OCI-LY1 (cell line): Measurements from ENCODE around the gene PER2.

Experiments
- H2AFZ ChIP-seq: fragments of 200-600 bp; sonication (generic), shearing (Covaris generic); 2 replicates; pipeline ENCODE4 v1.6.0; 2014; ENCODE audit warnings: antibody characterized with exemption, mild to moderate bottlenecking, low read length
- H3F3A ChIP-seq: fragments of 200-600 bp; sonication (generic), shearing (Covaris generic); 2 replicates; pipeline ENCODE4 v1.6.0; 2014; ENCODE audit warnings: mild to moderate bottlenecking, antibody characterized with exemption, low read length, moderate library complexity; ENCODE audit not compliant: insufficient read depth
- H3K27ac ChIP-seq: fragments of 200-600 bp; sonication (generic); 2 replicates; pipeline ENCODE4 v1.5.1; 2014; ENCODE audit warnings: low read length, mixed run types, mild to moderate bottlenecking, low read depth; ENCODE audit not compliant: poor library complexity, severe bottlenecking
- H3K27me3 ChIP-seq: fragments of 200-600 bp; sonication (generic); 2 replicates; pipeline ENCODE4 v1.6.0; 2014; ENCODE audit warnings: antibody characterized with exemption, mild to moderate bottlenecking, low read length, moderate library complexity; ENCODE audit not compliant: insufficient read depth
- H3K36me3 ChIP-seq: fragments of 200-600 bp; sonication (generic); 2 replicates; pipeline ENCODE4 v1.6.1; 2014; ENCODE audit warnings: mild to moderate bottlenecking, antibody characterized with exemption, low read length, moderate library complexity, mixed read lengths; ENCODE audit not compliant: insufficient read depth
- H3K4me1 ChIP-seq: fragments of 200-600 bp; sonication (generic); 2 replicates; pipeline ENCODE4 v1.5.1; 2014; ENCODE audit warnings: mild to moderate bottlenecking, low read length, moderate library complexity; ENCODE audit not compliant: insufficient read depth, severe bottlenecking
- H3K4me2 ChIP-seq: fragments of 200-600 bp; sonication (generic), shearing (Covaris generic); 2 replicates; pipeline ENCODE4 v1.6.1; 2014; ENCODE audit warnings: low read length
- H3K4me3 ChIP-seq: fragments of 200-600 bp; sonication (generic); 2 replicates; pipeline ENCODE4 v1.5.1; 2014; ENCODE audit warnings: low read length, low read depth, mild to moderate bottlenecking, mixed read lengths; ENCODE audit not compliant: poor library complexity, severe bottlenecking
- H3K79me2 ChIP-seq: fragments of 200-600 bp; shearing (Covaris generic); 2 replicates; pipeline ENCODE4 v1.6.1; 2016; ENCODE audit warnings: mixed run types, low read length, mixed read lengths; ENCODE audit not compliant: insufficient read depth
- H3K9ac ChIP-seq: fragments of 200-600 bp; sonication (generic), shearing (Covaris generic); 2 replicates; pipeline ENCODE4 v1.6.1; 2014; ENCODE audit warnings: mild to moderate bottlenecking, low read length, mixed read lengths
- H3K9me2 ChIP-seq: fragments of 200-600 bp; sonication (generic), shearing (Covaris generic); 2 replicates; pipeline ENCODE4 v1.6.1; 2014; ENCODE audit warnings: low read depth, mild to moderate bottlenecking, low read length, mixed read lengths
- H3K9me3 ChIP-seq: fragments of 200-600 bp; shearing (Covaris generic); 2 replicates; pipeline ENCODE4 v1.6.1; 2014; ENCODE audit warnings: low read length, mixed read lengths
- H4K20me1 ChIP-seq: fragments of 200-600 bp; sonication (generic), shearing (Covaris generic); 2 replicates; pipeline ENCODE4 v1.6.0; 2016; ENCODE audit warnings: mild to moderate bottlenecking, low read length; ENCODE audit not compliant: insufficient read depth
- EZH2 ChIP-seq: fragments of 200-600 bp; sonication (generic), shearing (Covaris generic); IDR thresholded peaks from 2 replicates; pipeline ENCODE4 v1.8.0; 2017; ENCODE audit warnings: borderline replicate concordance, mixed run types, mild to moderate bottlenecking, antibody characterized with exemption, low read length, moderate library complexity, mixed read lengths
- TF ChIP-seq, protein P1 (sequence below): fragments of 200-600 bp; sonication (generic), shearing (Covaris generic); IDR thresholded peaks from 2 replicates; pipeline ENCODE4 v1.5.1; 2017; ENCODE audit warnings: mild to moderate bottlenecking, antibody characterized with exemption, low read length, moderate library complexity, mixed read lengths

Gene PER2

GRCh38 chr2:238227587-238228032 is 60.8 kb downstream of the PER2 start:
- Histone ChIP-seq H4K20me1 (no peaks in the 10 kb centered on the region), H3K79me2 (no peaks in the 10 kb centered on the region), H3K9me3 (no peaks in the 10 kb centered on the region), H3K27me3 (peaks cover 12% of the 10 kb centered on the region; the same call in 1 of the 2 replicates), H3K9me2 (no peaks in the 10 kb centered on the region), H3K9ac (no peak overlapping the region), H3K4me2 (no peak overlapping the region), H3K4me1 (no peaks in the 10 kb centered on the region), H3K36me3 (no peaks in the 10 kb centered on the region), H2AFZ (no peak overlapping the region), H3K4me3 (no peak overlapping the region), H3F3A (no peaks in the 10 kb centered on the region), H3K27ac (no peak overlapping the region)
- TF ChIP-seq, protein P1, sequence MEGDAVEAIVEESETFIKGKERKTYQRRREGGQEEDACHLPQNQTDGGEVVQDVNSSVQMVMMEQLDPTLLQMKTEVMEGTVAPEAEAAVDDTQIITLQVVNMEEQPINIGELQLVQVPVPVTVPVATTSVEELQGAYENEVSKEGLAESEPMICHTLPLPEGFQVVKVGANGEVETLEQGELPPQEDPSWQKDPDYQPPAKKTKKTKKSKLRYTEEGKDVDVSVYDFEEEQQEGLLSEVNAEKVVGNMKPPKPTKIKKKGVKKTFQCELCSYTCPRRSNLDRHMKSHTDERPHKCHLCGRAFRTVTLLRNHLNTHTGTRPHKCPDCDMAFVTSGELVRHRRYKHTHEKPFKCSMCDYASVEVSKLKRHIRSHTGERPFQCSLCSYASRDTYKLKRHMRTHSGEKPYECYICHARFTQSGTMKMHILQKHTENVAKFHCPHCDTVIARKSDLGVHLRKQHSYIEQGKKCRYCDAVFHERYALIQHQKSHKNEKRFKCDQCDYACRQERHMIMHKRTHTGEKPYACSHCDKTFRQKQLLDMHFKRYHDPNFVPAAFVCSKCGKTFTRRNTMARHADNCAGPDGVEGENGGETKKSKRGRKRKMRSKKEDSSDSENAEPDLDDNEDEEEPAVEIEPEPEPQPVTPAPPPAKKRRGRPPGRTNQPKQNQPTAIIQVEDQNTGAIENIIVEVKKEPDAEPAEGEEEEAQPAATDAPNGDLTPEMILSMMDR: no peak
- no peak for TF ChIP-seq EZH2

DNA sequence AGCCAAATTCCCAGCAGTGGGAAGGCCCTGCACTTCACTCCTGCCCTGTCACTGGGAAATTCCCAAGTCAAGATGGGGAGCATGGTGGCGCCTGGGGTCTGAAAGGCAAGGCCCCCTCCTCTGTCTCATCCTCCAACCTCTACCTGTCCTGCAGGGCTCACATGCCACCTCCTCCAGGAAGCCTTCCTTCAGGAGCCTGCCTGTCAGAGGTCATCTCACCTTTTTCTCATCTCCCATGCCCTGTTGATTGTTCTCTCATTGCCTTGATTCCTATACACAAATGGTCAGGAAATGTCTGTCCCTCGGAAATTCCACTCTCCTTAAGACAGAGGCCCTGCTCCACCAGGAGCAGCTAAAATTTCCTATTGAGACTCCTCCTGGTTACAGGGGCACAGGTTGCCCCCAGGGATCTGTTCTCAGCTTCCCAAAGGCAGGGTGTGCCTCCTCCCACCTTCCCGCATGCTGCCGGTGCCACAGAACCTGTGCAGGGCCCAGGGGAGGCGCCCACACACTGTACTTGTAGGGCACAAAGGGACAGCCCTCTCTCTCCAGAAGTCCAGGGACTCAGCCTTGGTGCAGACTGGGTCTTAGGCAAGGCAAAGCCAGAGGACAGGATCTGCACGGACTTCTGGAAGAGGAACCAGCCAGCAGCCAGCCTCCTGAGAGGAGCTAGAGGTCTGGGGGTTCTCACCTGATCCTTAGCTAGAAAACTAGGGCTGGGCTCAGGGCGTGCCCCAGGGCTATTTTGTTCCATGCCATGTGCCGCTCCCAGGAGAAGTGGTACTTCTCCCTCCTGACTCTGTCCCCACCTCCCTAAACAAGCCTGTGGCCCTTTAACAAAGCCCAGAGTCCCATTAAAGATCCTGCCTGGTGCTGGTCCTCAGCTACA is 61.5 kb downstream of the PER2 start:
- no peaks in the 10 kb centered on the region for H3K36me3 ChIP-seq
- no peak overlapping the region for H3K4me2 ChIP-seq
- H3K9me2 ChIP-seq: no peaks in the 10 kb centered on the region
- H2AFZ ChIP-seq: no peak overlapping the region
- H3K79me2 ChIP-seq: no peaks in the 10 kb centered on the region
- TF ChIP-seq EZH2: no peak
- TF ChIP-seq, protein P1: no peak
- no peaks in the 10 kb centered on the region for H3F3A ChIP-seq
- no peaks in the 10 kb centered on the region for H3K4me1 ChIP-seq
- peaks cover 12% of the 10 kb centered on the region; the same call in 1 of the 2 replicates for H3K27me3 ChIP-seq
- no peaks in the 10 kb centered on the region for H4K20me1 ChIP-seq
- H3K4me3 ChIP-seq: no peak overlapping the region
- no peak overlapping the region for H3K27ac ChIP-seq
- no peaks in the 10 kb centered on the region for H3K9me3 ChIP-seq
- no peak overlapping the region for H3K9ac ChIP-seq

GRCh38 chr2:238225911-238226697 is 62.3 kb downstream of the PER2 start:
- no peak overlapping the region for H3K4me3 ChIP-seq
- no peaks in the 10 kb centered on the region for H3F3A ChIP-seq
- no peak overlapping the region for H3K27ac ChIP-seq
- H2AFZ ChIP-seq: no peak overlapping the region
- no peak overlapping the region for H3K4me2 ChIP-seq
- H3K79me2 ChIP-seq: no peaks in the 10 kb centered on the region
- no peak for TF ChIP-seq EZH2
- TF ChIP-seq, protein P1: no peak
- no peaks in the 10 kb centered on the region for H3K36me3 ChIP-seq
- H3K9me3 ChIP-seq: no peaks in the 10 kb centered on the region
- no peaks in the 10 kb centered on the region for H4K20me1 ChIP-seq
- no peaks in the 10 kb centered on the region for H3K9me2 ChIP-seq
- peaks cover 12% of the 10 kb centered on the region; the same call in 1 of the 2 replicates for H3K27me3 ChIP-seq
- no peak overlapping the region for H3K9ac ChIP-seq
- H3K4me1 ChIP-seq: no peaks in the 10 kb centered on the region
